Measurements from ENCODE around the gene PRKG1.

Gene PRKG1

GRCh38 chr10:51981731-51982130 lies 907.4 kb downstream of the PRKG1 start:
- no peak for DNase-seq (ENCODE audit: low spot score)
- H3K27ac ChIP-seq = no peak overlapping the region
- POLR2A ChIA-PET (ENCODE audit: low non-redundant PET) = no interaction called here
- no peak for TF ChIP-seq CTCF (conservative IDR thresholded peaks at IDR 0.05; ENCODE audit: low read depth)
- CTCF ChIA-PET = no interaction called here

GRCh38 chr10:51983481-51983880 lies 909.2 kb downstream of the PRKG1 start:
- ChIA-PET POLR2A (ENCODE audit: low non-redundant PET) (no interaction called here), CTCF (interaction anchor here (1.1 kb wide), 1 partner anchor 12 kb away, joined by 4 read pairs; no protein-coding TSS in a partner anchor)
- H3K27ac ChIP-seq = no peak overlapping the region
- DNase-seq (ENCODE audit: low spot score) = no peak
- TF ChIP-seq CTCF (conservative IDR thresholded peaks at IDR 0.05; ENCODE audit: low read depth) = no peak

GRCh38 chr10:51985336-51985735 lies 911.0 kb downstream of the PRKG1 start:
- DNase-seq (ENCODE audit: low spot score) = no peak
- CTCF ChIA-PET = no interaction called here
- POLR2A ChIA-PET (ENCODE audit: low non-redundant PET) = no interaction called here
- no peak for TF ChIP-seq CTCF (conservative IDR thresholded peaks at IDR 0.05; ENCODE audit: low read depth)
- H3K27ac ChIP-seq = no peak overlapping the region

GRCh38 chr10:51986516-51986915 lies 912.2 kb downstream of the PRKG1 start:
- TF ChIP-seq CTCF (conservative IDR thresholded peaks at IDR 0.05; ENCODE audit: low read depth) = no peak
- no peak overlapping the region for H3K27ac ChIP-seq
- no peak for DNase-seq (ENCODE audit: low spot score)
- POLR2A ChIA-PET (ENCODE audit: low non-redundant PET) = no interaction called here
- CTCF ChIA-PET = interaction anchor here (0.6 kb wide), 1 partner anchor 982 kb away, joined by 4 read pairs; no protein-coding TSS in a partner anchor

- CTCF ChIA-PET = no interaction called here
- H3K27ac ChIP-seq = no peak overlapping the region
- TF ChIP-seq CTCF (conservative IDR thresholded peaks at IDR 0.05; ENCODE audit: low read depth) = no peak
- DNase-seq (ENCODE audit: low spot score) = no peak
- POLR2A ChIA-PET (ENCODE audit: low non-redundant PET) = no interaction called here
Measured at GRCh38 chr10:51993475-51993874, 919.2 kb downstream of the PRKG1 start.

GRCh38 chr10:51999096-51999495 lies 924.8 kb downstream of the PRKG1 start:
- no peak for TF ChIP-seq CTCF (conservative IDR thresholded peaks at IDR 0.05; ENCODE audit: low read depth)
- CTCF ChIA-PET = no interaction called here
- no peak overlapping the region for H3K27ac ChIP-seq
- no peak for DNase-seq (ENCODE audit: low spot score)
- POLR2A ChIA-PET (ENCODE audit: low non-redundant PET) = no interaction called here
